Stimulated activated naive B cell treated with anti-CD40 and anti-IgM and Interleukin-4, amounts not matched to agents 10 μg/mL and 1 μg/mL and 100 μg/mL, for 72 hours (primary cell): ENCODE data around the gene PDPK1.
"Not testable (repeated sequence)": the region's sequence is repeated elsewhere in the genome, so short reads cannot be mapped to it uniquely, and the experiment has no call there.

ENCODE experiments used
- ATAC-seq, 2 donors: fragments of 150-1000 bp; cut with Tn5 transposase; replicated peaks; 2 replicates each; pipeline ENCODE4 v1.10.0; 2021; ENCODE audit warnings: moderate library complexity in 1 of 2
- DNase-seq: peaks from one replicate; pipeline ENCODE4 v3.0.0; 2021
- H3K27ac Mint-ChIP-seq: one replicate; pipeline ENCODE4 v1.8.0; 2022; ENCODE audit warnings: mild to moderate bottlenecking, mixed read lengths
- H3K27me3 Mint-ChIP-seq, 2 donors: one replicate each; pipeline ENCODE4 v1.8.0; 2022; ENCODE audit warnings: mixed read lengths in 2 of 2
- H3K36me3 Mint-ChIP-seq, 2 donors: one replicate each; pipeline ENCODE4 v1.8.0; 2022; ENCODE audit warnings: mixed read lengths in 2 of 2, mild to moderate bottlenecking in 1 of 2
- H3K4me1 Mint-ChIP-seq, 2 donors: one replicate each; pipeline ENCODE4 v1.8.0; 2022; ENCODE audit warnings: mixed read lengths in 2 of 2, mild to moderate bottlenecking in 1 of 2
- H3K4me3 Mint-ChIP-seq, 2 donors: one replicate each; pipeline ENCODE4 v1.8.0; 2022; ENCODE audit warnings: mild to moderate bottlenecking in 2 of 2, mixed read lengths in 2 of 2, moderate library complexity in 1 of 2
- H3K9me3 Mint-ChIP-seq, 2 donors: one replicate each; pipeline ENCODE4 v1.8.0; 2022; ENCODE audit warnings: mixed read lengths in 2 of 2, mild to moderate bottlenecking in 1 of 2

Gene PDPK1

GRCh38 chr16:2603165-2604015 lies 65.6 kb downstream of the PDPK1 start:
- Mint-ChIP-seq H3K27me3 (no peaks in the 10 kb centered on the region), H3K9me3 (no peaks in the 10 kb centered on the region), H3K4me3 (peak overlapping the region; percentile 99 to 100), H3K4me1 (peaks cover 14 to 30% of the 10 kb centered on the region in 2 donors), H3K27ac (peak overlapping the region; percentile 98), H3K36me3 (peaks cover 13 to 15% of the 10 kb centered on the region in 2 donors)
- peak; percentile 74 to 83 for ATAC-seq
- DNase-seq: peak; percentile 94

DNA sequence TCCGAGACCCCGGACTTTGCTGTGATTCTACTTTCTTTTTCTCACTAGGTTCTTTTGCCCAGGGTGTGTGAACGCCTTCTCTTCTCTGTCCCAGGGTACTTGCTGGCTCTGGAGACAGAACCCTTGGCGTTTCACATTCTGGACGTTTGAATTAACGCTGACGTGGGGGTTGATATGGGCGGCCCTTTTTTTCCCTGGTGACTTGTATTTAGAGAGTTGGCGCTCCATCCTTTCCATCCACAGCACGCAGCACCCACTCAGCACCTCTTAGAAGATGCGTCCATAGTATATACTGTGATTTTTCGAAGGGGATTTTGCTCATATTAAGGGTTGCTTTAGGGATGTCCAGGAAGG lies 66.2 kb downstream of the PDPK1 start:
- H3K27ac Mint-ChIP-seq: peak overlapping the region; percentile 98
- H3K27me3 Mint-ChIP-seq, H3K9me3 Mint-ChIP-seq, DNase-seq: not testable (repeated sequence)
- peaks cover 12 to 13% of the 10 kb centered on the region in 2 donors for H3K36me3 Mint-ChIP-seq
- peak overlapping the region; percentile 99 to 100 for H3K4me3 Mint-ChIP-seq
- H3K4me1 Mint-ChIP-seq: peaks cover 14 to 30% of the 10 kb centered on the region in 2 donors
- ATAC-seq: peak; percentile 7 to 13

DNA sequence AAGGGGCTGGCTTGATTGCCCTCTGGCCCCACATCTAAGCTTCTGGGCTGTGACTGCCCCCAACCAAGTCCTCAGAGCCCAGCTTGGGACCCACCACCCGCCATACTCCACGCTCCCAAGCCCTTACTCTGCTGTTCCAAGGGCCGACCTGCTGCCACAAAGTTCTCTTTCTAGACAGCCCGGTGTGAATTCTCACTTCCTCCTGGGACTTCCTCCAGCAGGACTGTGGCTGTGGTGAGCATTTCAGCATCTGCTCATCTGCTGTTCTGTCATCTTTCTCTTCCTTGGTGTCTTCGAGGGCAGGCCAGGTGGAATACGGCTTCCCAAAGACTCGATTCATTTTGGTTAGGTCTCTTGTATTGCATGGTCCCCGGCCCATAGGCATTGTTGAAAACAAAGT lies 69.0 kb downstream of the PDPK1 start:
- H3K4me3 Mint-ChIP-seq, H3K27ac Mint-ChIP-seq, H3K9me3 Mint-ChIP-seq, DNase-seq, H3K27me3 Mint-ChIP-seq: not testable (repeated sequence)
- Mint-ChIP-seq H3K36me3 (peaks cover 15 to 20% of the 10 kb centered on the region in 2 donors), H3K4me1 (peaks cover 14 to 30% of the 10 kb centered on the region in 2 donors)
- peak; percentile 72 for ATAC-seq

GRCh38 chr16:2609345-2609744 lies 71.5 kb downstream of the PDPK1 start:
- not testable (repeated sequence) for H3K4me3 Mint-ChIP-seq, H3K27ac Mint-ChIP-seq, ATAC-seq, H3K27me3 Mint-ChIP-seq, DNase-seq, H3K9me3 Mint-ChIP-seq
- Mint-ChIP-seq H3K4me1 (peaks cover 10 to 16% of the 10 kb centered on the region in 2 donors), H3K36me3 (peaks cover 10 to 16% of the 10 kb centered on the region in 2 donors)

GRCh38 chr16:2609827-2610470 lies 72.1 kb downstream of the PDPK1 start:
- ATAC-seq: no peak
- H3K27me3 Mint-ChIP-seq: no peaks in the 10 kb centered on the region
- H3K4me3 Mint-ChIP-seq: no peak overlapping the region
- H3K27ac Mint-ChIP-seq: no peak overlapping the region
- H3K4me1 Mint-ChIP-seq: peaks cover 10 to 16% of the 10 kb centered on the region in 2 donors
- DNase-seq: no peak
- H3K9me3 Mint-ChIP-seq: no peaks in the 10 kb centered on the region
- peaks cover 12 to 20% of the 10 kb centered on the region in 2 donors for H3K36me3 Mint-ChIP-seq

DNA sequence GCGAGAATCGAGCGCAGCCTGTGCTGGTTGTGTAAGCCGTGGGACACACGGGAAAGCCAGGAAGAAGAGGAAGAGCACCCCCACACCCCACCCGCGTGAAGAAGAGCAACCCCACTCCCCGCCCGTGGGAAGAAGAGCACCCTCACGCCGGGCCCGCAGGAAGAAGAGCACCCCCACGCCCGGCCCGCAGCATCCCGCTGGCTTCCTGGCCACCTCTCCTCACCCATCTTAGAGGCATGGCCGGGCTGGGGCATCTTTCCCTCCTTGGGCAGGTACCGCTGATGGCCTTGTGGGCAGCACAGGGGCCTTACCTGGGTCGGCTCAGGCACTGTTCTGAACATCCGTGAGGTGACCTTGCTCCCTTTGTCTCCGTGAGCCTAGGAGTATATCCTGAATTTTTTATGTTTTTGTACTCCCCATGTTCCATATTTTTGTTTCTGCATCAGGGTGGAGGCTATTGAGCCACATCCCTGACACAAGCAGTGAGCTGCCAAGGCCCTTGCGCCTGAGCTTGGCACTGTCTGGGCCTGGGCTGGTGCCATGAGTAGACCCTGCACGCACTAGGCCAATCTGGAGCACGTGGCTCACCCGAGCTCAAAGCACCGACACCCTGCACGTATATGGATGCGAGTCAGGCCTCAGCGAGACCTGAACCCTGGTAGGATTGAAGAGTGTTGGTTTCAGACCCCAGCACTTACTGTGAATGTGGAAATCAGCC lies 73.1 kb downstream of the PDPK1 start:
- Mint-ChIP-seq H3K36me3 (peaks cover 14 to 23% of the 10 kb centered on the region in 2 donors), H3K27me3 (no peaks in the 10 kb centered on the region), H3K4me1 (peaks cover 7 to 10% of the 10 kb centered on the region in 2 donors), H3K4me3 (no peak overlapping the region), H3K9me3 (no peaks in the 10 kb centered on the region), H3K27ac (no peak overlapping the region)
- ATAC-seq (no peak), DNase-seq (no peak)

DNA sequence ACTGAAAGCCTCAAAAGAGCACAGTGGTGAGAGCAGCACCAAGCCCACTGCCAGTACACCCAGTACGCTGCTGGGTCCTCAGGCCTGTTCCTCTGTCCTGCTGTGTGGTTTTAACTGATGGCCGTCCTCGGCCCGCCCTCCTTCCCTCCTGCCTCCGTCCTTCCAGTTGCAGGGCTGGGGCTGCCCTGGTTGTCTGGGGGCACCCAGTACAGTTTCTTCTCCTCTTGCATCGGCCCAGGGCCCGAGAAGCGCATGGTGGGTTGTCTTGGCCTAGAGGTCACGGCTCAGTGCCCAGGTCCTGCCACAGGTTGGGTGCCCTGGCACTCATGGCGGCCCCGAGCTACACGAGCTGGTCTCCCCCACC lies 73.7 kb downstream of the PDPK1 start:
- H3K36me3 Mint-ChIP-seq: peaks cover 14 to 23% of the 10 kb centered on the region in 2 donors
- no peak overlapping the region for H3K4me3 Mint-ChIP-seq
- DNase-seq (no peak), ATAC-seq (no peak)
- H3K9me3 Mint-ChIP-seq: no peaks in the 10 kb centered on the region
- no peak overlapping the region for H3K27ac Mint-ChIP-seq
- no peaks in the 10 kb centered on the region for H3K27me3 Mint-ChIP-seq
- peaks cover 7 to 10% of the 10 kb centered on the region in 2 donors for H3K4me1 Mint-ChIP-seq

- H3K4me1 Mint-ChIP-seq: peaks cover 7 to 10% of the 10 kb centered on the region in 2 donors
- H3K4me3 Mint-ChIP-seq, H3K27me3 Mint-ChIP-seq, H3K27ac Mint-ChIP-seq, ATAC-seq, H3K9me3 Mint-ChIP-seq, DNase-seq: not testable (repeated sequence)
- peaks cover 14 to 23% of the 10 kb centered on the region in 2 donors for H3K36me3 Mint-ChIP-seq
Measured at GRCh38 chr16:2611877-2612276, 74.1 kb downstream of the PDPK1 start.

DNA sequence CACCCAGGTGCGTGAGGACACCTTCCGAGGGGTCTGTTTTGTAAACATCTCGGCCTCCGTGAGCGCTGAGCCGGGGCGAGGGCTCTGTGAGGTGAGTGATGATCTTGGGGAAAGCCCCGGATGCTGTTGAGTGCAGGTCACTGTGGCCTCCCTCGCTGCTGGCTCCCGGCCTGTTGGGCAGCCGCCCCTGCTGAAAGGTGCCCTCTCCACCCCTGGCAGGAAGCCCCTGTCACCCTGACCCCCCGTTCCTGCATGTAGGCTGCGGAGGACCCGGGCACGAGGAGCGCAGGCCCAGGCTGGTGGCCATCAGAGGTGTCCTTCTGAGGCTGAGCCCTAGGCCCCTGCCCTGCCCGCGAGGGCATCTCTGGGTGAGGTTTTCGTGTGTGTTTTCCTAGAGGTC lies 75.4 kb downstream of the PDPK1 start:
- not testable (repeated sequence) for ATAC-seq, H3K27ac Mint-ChIP-seq, DNase-seq, H3K27me3 Mint-ChIP-seq, H3K4me1 Mint-ChIP-seq, H3K9me3 Mint-ChIP-seq, H3K4me3 Mint-ChIP-seq
- H3K36me3 Mint-ChIP-seq: peaks cover 10 to 20% of the 10 kb centered on the region in 2 donors

DNA sequence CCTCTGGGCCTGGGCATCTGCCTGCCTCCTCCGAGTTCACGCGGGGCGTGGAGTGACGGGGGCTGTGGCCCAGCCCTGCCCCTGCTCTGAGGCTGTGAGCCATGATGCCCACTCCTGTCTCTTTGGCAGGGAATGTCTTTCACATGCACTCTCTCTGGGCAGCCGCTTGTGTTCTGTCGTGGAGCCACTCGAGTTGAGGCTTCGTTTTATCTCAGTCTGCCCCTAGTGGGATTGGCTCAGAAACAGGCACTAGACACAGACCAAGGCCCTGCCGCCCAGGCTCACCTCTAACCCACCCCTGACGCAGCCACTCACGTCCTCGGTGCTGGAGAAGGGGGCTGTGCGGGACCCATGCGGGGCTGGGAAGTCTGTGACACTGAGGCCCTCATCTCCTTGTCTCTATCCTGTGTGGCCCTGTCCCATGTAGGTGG lies 77.0 kb downstream of the PDPK1 start:
- Mint-ChIP-seq H3K4me1 (no peaks in the 10 kb centered on the region), H3K4me3 (no peak overlapping the region), H3K27me3 (no peaks in the 10 kb centered on the region), H3K27ac (no peak overlapping the region), H3K36me3 (peaks cover 10 to 20% of the 10 kb centered on the region in 2 donors), H3K9me3 (no peaks in the 10 kb centered on the region)
- no peak for ATAC-seq
- no peak for DNase-seq

DNA sequence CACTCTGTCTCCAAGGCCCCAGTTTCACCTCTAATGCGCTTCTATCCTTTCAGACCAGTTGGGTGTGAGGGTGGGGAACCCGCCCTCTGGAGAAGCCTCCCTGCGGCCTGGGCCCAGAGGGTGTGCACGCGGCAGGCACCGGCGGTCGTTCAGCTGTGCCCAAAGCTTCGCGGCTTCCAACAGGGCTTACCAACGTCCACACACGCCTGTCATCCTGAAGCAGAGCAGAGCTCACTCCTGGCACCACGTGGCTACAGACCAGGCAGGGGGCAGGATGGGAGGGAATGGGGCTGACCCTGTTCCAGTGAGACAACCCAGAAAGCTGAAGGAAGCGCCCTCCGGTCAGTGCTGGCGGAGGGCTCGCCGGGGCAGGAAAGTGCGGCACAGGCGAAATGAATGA lies 81.1 kb downstream of the PDPK1 start:
- H3K4me1 Mint-ChIP-seq, H3K27ac Mint-ChIP-seq, H3K27me3 Mint-ChIP-seq, H3K9me3 Mint-ChIP-seq, H3K36me3 Mint-ChIP-seq, H3K4me3 Mint-ChIP-seq, DNase-seq, ATAC-seq: not testable (repeated sequence)

GRCh38 chr16:2619628-2620027 lies 81.8 kb downstream of the PDPK1 start:
- not testable (repeated sequence) for H3K27me3 Mint-ChIP-seq, H3K4me1 Mint-ChIP-seq, H3K9me3 Mint-ChIP-seq, H3K27ac Mint-ChIP-seq, DNase-seq, H3K36me3 Mint-ChIP-seq, H3K4me3 Mint-ChIP-seq
- peak; percentile 36 to 71 for ATAC-seq

- not testable (repeated sequence) for H3K9me3 Mint-ChIP-seq, H3K27me3 Mint-ChIP-seq, H3K27ac Mint-ChIP-seq, DNase-seq, H3K4me1 Mint-ChIP-seq, H3K36me3 Mint-ChIP-seq, H3K4me3 Mint-ChIP-seq, ATAC-seq
Measured at GRCh38 chr16:2620870-2621269, 83.0 kb downstream of the PDPK1 start.

DNA sequence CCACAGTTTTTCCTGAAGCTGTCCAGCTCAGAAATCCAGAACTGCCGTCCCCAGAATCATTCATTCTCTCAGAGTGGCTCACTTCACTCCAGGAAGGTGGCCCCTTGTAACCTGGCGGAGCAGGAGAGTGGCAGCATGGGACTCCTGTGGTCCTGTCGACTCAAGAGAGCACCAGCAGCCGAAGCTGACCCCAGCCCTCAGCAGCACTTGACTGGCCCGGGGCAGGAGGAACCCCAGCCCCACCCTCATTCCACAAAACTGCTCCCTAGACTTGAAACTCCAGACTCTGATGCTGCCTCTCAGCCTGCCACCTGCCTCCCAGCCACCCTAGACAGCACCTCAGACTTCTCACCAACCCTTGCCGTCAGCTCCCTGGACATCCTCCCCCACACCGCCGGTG lies 83.6 kb downstream of the PDPK1 start:
- not testable (repeated sequence) for ATAC-seq, H3K27me3 Mint-ChIP-seq, H3K27ac Mint-ChIP-seq

More for the DNA sequence above, 83.6 kb downstream of the PDPK1 start:
- H3K4me1 Mint-ChIP-seq, DNase-seq, H3K4me3 Mint-ChIP-seq, H3K36me3 Mint-ChIP-seq, H3K9me3 Mint-ChIP-seq: not testable (repeated sequence)
